HG03095 (cell line): ENCODE results near the gene S100A12.

Experiments used
- ATAC-seq: cut with Tn5 transposase; IDR thresholded peaks from one replicate; pipeline ENCODE4 v1.9.1; 2021; ENCODE audit warnings: moderate library complexity; ENCODE audit not compliant: unreplicated experiment

The S100A12 gene

GRCh38 chr1:153337980-153338853, 37.2 kb downstream of the S100A12 start:
- ATAC-seq = no peak

- ATAC-seq = no peak
These were observed 38.8 kb downstream of the S100A12 start for GRCh38 chr1:153336650-153337049.

DNA sequence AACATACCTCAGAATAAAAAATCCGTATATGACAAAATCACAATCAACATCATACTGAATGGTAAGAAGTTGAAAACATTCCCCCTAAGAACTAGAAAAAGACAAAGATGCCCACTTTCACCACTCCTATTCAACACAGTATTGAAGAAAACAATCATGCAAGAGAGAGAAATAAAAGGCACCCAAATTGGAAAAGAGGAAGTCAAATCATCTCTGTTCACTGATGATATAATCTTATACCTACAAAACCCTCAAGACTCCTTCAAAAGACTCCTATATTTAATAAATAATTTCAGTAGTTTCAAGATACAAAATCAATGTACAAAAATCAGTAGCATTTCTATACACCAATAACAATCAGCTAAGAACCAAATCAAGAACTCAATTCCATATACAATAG, 41.5 kb downstream of the S100A12 start:
- ATAC-seq = no peak

DNA sequence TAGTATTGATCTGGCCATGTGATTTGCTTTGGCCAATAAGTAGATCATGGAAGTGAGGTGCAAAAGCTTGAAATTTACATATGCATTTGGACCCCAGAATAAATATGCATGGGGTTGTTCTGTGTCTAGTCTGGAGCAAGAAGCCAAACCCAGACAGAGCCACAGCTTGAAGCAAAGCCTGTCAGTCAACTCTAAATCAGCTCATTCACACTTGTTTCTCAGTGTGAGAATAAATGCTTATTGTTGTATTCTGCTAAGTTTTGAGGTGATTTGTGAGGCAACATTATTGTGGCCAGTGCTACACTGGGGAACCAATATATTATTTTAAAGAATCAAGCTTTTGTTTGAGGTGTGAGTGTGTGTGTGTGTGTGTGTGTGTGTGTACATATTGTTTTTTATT, 50.5 kb downstream of the S100A12 start:
- no peak for ATAC-seq
